ENCODE data around the gene PDSS2. TPM values are rescaled to one million over a fixed set of nuclear protein-coding genes. Genes with fewer than 3 reads are reported as not detected.

Gene PDSS2
- total and polyA plus RNA-seq, 2 of the 8 experiments (the other 6 are each of a cell fraction or from before 2014, with no cell fraction given): 10.7 to 16.1 TPM

DNA sequence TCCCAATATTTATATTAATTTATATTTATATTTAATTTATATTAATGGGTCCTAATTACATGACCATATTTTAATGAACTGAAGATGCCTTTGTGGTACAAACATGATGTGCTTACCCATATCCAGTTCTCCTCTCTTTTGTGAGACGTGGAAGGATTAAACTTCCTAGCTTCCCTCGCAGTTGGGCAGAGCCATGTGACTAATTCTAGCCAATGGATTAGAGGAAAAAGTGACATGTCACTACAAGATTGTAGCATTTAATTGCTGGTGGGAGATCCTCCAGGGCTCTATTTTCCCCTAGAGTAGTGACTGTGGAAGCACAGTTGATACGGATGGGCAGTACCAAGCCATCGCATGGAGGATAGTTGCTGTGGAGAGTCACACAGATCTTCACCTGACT lies 25.8 kb upstream of the PDSS2 start (continued):
- TF ChIP-seq RFX5 (IDR thresholded peaks at IDR 0.05; ENCODE audit: borderline replicate concordance, low read depth, low read length) (no peak), ASH2L (IDR thresholded peaks at IDR 0.05; ENCODE audit: low read length) (no peak), NRF1 (IDR thresholded peaks at IDR 0.05; ENCODE audit: low read depth, low read length) (no peak)
